ENCODE data around the gene SLC38A11. TPM values are rescaled to one million over a fixed set of nuclear protein-coding genes. Genes with fewer than 3 reads are reported as not detected.

SLC38A11 gene
- total and polyA plus RNA-seq, 2 experiments from 2014 or later, result not detected

DNA sequence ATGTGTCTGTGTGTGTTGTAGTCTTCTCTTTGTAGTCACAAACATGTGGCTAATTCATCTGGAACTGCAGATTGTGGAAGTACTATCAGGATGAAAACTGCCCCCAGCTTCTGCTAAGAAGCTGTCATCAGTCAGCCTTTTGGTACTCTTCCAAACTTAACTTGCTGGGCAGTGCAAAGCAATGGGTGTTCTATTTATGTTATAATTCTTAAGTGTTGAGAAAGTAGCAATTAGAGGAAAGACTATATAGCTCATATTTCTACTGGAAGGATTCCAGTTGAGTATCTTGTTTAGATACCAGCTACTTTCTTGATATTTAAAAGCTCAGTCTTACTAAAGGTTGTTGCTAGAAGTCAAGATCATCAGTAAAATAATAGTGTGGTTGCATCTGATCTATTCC lies 52.1 kb downstream of the SLC38A11 start (continued):
- TF ChIP-seq, protein P1, sequence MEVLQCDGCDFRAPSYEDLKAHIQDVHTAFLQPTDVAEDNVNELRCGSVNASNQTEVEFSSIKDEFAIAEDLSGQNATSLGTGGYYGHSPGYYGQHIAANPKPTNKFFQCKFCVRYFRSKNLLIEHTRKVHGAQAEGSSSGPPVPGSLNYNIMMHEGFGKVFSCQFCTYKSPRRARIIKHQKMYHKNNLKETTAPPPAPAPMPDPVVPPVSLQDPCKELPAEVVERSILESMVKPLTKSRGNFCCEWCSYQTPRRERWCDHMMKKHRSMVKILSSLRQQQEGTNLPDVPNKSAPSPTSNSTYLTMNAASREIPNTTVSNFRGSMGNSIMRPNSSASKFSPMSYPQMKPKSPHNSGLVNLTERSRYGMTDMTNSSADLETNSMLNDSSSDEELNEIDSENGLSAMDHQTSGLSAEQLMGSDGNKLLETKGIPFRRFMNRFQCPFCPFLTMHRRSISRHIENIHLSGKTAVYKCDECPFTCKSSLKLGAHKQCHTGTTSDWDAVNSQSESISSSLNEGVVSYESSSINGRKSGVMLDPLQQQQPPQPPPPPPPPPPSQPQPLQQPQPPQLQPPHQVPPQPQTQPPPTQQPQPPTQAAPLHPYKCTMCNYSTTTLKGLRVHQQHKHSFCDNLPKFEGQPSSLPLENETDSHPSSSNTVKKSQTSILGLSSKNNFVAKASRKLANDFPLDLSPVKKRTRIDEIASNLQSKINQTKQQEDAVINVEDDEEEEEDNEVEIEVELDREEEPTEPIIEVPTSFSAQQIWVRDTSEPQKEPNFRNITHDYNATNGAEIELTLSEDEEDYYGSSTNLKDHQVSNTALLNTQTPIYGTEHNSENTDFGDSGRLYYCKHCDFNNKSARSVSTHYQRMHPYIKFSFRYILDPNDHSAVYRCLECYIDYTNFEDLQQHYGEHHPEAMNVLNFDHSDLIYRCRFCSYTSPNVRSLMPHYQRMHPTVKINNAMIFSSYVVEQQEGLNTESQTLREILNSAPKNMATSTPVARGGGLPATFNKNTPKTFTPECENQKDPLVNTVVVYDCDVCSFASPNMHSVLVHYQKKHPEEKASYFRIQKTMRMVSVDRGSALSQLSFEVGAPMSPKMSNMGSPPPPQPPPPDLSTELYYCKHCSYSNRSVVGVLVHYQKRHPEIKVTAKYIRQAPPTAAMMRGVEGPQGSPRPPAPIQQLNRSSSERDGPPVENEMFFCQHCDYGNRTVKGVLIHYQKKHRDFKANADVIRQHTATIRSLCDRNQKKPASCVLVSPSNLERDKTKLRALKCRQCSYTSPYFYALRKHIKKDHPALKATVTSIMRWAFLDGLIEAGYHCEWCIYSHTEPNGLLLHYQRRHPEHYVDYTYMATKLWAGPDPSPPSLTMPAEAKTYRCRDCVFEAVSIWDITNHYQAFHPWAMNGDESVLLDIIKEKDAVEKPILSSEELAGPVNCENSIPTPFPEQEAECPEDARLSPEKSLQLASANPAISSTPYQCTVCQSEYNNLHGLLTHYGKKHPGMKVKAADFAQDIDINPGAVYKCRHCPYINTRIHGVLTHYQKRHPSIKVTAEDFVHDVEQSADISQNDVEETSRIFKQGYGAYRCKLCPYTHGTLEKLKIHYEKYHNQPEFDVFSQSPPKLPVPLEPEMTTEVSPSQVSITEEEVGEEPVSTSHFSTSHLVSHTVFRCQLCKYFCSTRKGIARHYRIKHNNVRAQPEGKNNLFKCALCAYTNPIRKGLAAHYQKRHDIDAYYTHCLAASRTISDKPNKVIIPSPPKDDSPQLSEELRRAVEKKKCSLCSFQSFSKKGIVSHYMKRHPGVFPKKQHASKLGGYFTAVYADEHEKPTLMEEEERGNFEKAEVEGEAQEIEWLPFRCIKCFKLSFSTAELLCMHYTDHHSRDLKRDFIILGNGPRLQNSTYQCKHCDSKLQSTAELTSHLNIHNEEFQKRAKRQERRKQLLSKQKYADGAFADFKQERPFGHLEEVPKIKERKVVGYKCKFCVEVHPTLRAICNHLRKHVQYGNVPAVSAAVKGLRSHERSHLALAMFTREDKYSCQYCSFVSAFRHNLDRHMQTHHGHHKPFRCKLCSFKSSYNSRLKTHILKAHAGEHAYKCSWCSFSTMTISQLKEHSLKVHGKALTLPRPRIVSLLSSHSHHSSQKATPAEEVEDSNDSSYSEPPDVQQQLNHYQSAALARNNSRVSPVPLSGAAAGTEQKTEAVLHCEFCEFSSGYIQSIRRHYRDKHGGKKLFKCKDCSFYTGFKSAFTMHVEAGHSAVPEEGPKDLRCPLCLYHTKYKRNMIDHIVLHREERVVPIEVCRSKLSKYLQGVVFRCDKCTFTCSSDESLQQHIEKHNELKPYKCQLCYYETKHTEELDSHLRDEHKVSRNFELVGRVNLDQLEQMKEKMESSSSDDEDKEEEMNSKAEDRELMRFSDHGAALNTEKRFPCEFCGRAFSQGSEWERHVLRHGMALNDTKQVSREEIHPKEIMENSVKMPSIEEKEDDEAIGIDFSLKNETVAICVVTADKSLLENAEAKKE (CRISPR knock-in tag; IDR thresholded peaks at IDR 0.05), result no peak
- TF ChIP-seq NANOG (IDR thresholded peaks at IDR 0.05; ENCODE audit: borderline replicate concordance) (no peak), STAT1 (IDR thresholded peaks at IDR 0.05; ENCODE audit: unreplicated experiment) (no peak)

DNA sequence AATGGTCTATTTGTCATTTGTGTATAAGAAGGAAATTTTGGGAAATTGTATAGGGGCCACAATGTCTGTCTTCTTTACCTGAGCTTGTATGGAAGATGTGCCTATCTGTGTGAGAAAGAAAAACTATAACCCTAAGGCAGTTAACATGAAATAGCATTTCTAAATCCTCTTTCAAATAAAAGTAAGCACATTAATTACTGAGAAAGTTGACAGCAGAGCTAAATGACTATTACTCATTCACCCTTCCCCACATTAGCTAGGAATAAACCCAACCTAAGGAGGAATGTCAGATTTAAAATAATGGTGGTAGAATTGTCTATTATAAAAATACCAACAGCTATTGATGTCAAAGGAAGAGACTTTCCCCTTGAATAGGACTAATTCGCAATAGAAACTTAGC lies 56.2 kb downstream of the SLC38A11 start:
- no peaks in the 10 kb centered on the region for H3K36me3 Mint-ChIP-seq (ENCODE audit: low read depth)
- no peaks in the 10 kb centered on the region for H3K36me3 ChIP-seq (ENCODE audit: insufficient read depth)
- no peaks in the 10 kb centered on the region for H3K27me3 ChIP-seq (ENCODE audit: insufficient read depth)
- H3K4me1 ChIP-seq (ENCODE audit: insufficient read depth), result peaks cover 13% of the 10 kb centered on the region
- H3K4me2 ChIP-seq, result no peak overlapping the region
- H3K9me3 Mint-ChIP-seq, result no peaks in the 10 kb centered on the region; the same call in 2 of the 3 replicates
- DNase-seq (ENCODE audit: low spot score), result no peak
- no peaks in the 10 kb centered on the region for H3K27me3 Mint-ChIP-seq (ENCODE audit: insufficient read depth, low read depth, poor library complexity)
- H3K9me2 ChIP-seq (ENCODE audit: insufficient read depth), result no peaks in the 10 kb centered on the region
- no peak overlapping the region for H3K4me3 Mint-ChIP-seq
- no peaks in the 10 kb centered on the region for H4K20me1 ChIP-seq (replicated peaks; ENCODE audit: insufficient read depth)
- no peak overlapping the region for H3K4me3 ChIP-seq
- no peak overlapping the region for H3K27ac ChIP-seq (ENCODE audit: low read depth)
- no peak for TF ChIP-seq EZH2 (IDR thresholded peaks at IDR 0.05; ENCODE audit: low read depth, unreplicated experiment)
- TF ChIP-seq EZH2phosphoT487 (IDR thresholded peaks at IDR 0.05; ENCODE audit: unreplicated experiment), result no peak
- TF ChIP-seq, protein P2, sequence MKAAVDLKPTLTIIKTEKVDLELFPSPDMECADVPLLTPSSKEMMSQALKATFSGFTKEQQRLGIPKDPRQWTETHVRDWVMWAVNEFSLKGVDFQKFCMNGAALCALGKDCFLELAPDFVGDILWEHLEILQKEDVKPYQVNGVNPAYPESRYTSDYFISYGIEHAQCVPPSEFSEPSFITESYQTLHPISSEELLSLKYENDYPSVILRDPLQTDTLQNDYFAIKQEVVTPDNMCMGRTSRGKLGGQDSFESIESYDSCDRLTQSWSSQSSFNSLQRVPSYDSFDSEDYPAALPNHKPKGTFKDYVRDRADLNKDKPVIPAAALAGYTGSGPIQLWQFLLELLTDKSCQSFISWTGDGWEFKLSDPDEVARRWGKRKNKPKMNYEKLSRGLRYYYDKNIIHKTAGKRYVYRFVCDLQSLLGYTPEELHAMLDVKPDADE (IDR thresholded peaks at IDR 0.05), result no peak
- no peak for TF ChIP-seq STAT1 (IDR thresholded peaks at IDR 0.05; ENCODE audit: unreplicated experiment)
- TF ChIP-seq POLR2AphosphoS5 (IDR thresholded peaks at IDR 0.05; ENCODE audit: low read depth), result no peak
- TF ChIP-seq ZNF331 (CRISPR knock-in tag; IDR thresholded peaks at IDR 0.05; ENCODE audit: low read depth), result no peak
- H3F3A ChIP-seq (replicated peaks; ENCODE audit: low read depth), result no peaks in the 10 kb centered on the region
- no peak for ATAC-seq
- H2AFZ ChIP-seq, result no peak overlapping the region
- H3K27ac Mint-ChIP-seq, result peak overlapping the region; percentile 47; the same call in 1 of the 2 replicates
- H3K4me1 Mint-ChIP-seq, result peaks cover 16% of the 10 kb centered on the region
- H3K79me2 ChIP-seq (replicated peaks; ENCODE audit: insufficient read depth), result no peaks in the 10 kb centered on the region

Measured in GM23338 (cell line).